ENCODE measurements around the gene RABGGTA.
A peak's percentile ranks its signal among the peaks of the same experiment; 100 is the strongest.
"Not testable (repeated sequence)": the region's sequence is repeated elsewhere in the genome, so short reads cannot be mapped to it uniquely, and the experiment has no call there.

Gene RABGGTA

GRCh38 chr14:24238123-24238522 lies 33.3 kb downstream of the RABGGTA start:
- DNase-seq: no peak

GRCh38 chr14:24237463-24237955 lies 33.9 kb downstream of the RABGGTA start:
- DNase-seq: no peak

GRCh38 chr14:24236689-24237462 lies 34.5 kb downstream of the RABGGTA start:
- DNase-seq: no peak

- no peak for DNase-seq
Measured at GRCh38 chr14:24235804-24236688, 35.4 kb downstream of the RABGGTA start.

- no peak for DNase-seq
Measured at GRCh38 chr14:24234095-24235005, 37.0 kb downstream of the RABGGTA start.

- no peak for DNase-seq
Measured at GRCh38 chr14:24233538-24233866, 37.9 kb downstream of the RABGGTA start.

GRCh38 chr14:24232645-24233537 lies 38.5 kb downstream of the RABGGTA start, which contains the start of gene GMPR2:
GMPR2 (plus strand) TSS chr14:24232929; CDS start chr14:24233254, 325 bp downstream.
- peak in 1 of 2 donors; percentile 22 for DNase-seq

GRCh38 chr14:24232121-24232644 lies 39.2 kb downstream of the RABGGTA start, which contains the start of gene NEDD8:
NEDD8 (minus strand) TSS chr14:24232367; CDS start chr14:24232267, 100 bp downstream.
- peak; percentile 91 to 92 for DNase-seq

- DNase-seq: peak in 1 of 2 donors; percentile 35
Measured at GRCh38 chr14:24231263-24232120, 39.9 kb downstream of the RABGGTA start.

- DNase-seq: no peak
Measured at GRCh38 chr14:24228902-24229301, 42.5 kb downstream of the RABGGTA start.

GRCh38 chr14:24226473-24226872 lies 44.9 kb downstream of the RABGGTA start:
- DNase-seq: no peak

- DNase-seq: no peak
Measured at GRCh38 chr14:24224618-24225071, 46.8 kb downstream of the RABGGTA start.

GRCh38 chr14:24222987-24223386 lies 48.4 kb downstream of the RABGGTA start:
- not testable (repeated sequence) for DNase-seq

- no peak for DNase-seq
Measured at GRCh38 chr14:24219521-24219920, 51.9 kb downstream of the RABGGTA start.

- no peak for DNase-seq
Measured at GRCh38 chr14:24219080-24219479, 52.3 kb downstream of the RABGGTA start.

- DNase-seq: not testable (repeated sequence)
Measured at GRCh38 chr14:24216876-24217275, 54.5 kb downstream of the RABGGTA start.

- no peak for DNase-seq
Measured at GRCh38 chr14:24216345-24216699, 55.1 kb downstream of the RABGGTA start.
